Neural crest cell (in vitro differentiated cells): Measurements from ENCODE around the gene MAL. TPM values are rescaled to one million over a fixed set of nuclear protein-coding genes. Genes with fewer than 3 reads are reported as not detected.
A peak's percentile ranks its signal among the peaks of the same experiment; 100 is the strongest.

Experiments used
- DNase-seq: peaks from one replicate; pipeline ENCODE4 v3.0.0; 2021; ENCODE audit warnings: low read depth, mixed read lengths, low spot score
- H3K27ac Mint-ChIP-seq: one replicate; pipeline ENCODE4 v1.8.0; 2021; ENCODE audit warnings: mild to moderate bottlenecking, mixed read lengths; ENCODE audit not compliant: unreplicated experiment
- H3K27me3 Mint-ChIP-seq: 2 replicates; pipeline ENCODE4 v1.8.0; 2021; ENCODE audit warnings: low read depth, mild to moderate bottlenecking, mixed read lengths
- H3K36me3 Mint-ChIP-seq: 2 replicates; pipeline ENCODE4 v1.8.0; 2021; ENCODE audit warnings: low read depth, mild to moderate bottlenecking, mixed read lengths
- H3K4me1 Mint-ChIP-seq: 2 replicates; pipeline ENCODE4 v1.8.0; 2021; ENCODE audit warnings: mixed read lengths
- H3K4me3 Mint-ChIP-seq: one replicate; pipeline ENCODE4 v1.8.0; 2021; ENCODE audit warnings: mild to moderate bottlenecking, mixed read lengths
- H3K9me3 Mint-ChIP-seq: 2 replicates; pipeline ENCODE4 v1.8.0; 2021; ENCODE audit warnings: mixed read lengths
- total RNA-seq: library from RNA; stranded (reverse); gene quantifications from 2 replicates; pipeline ENCODE4 v1.2.1, GENCODE V29; 2021
- TF ChIP-seq, protein P1 (sequence below): fragments of 200-600 bp; sonication (generic); conservative IDR thresholded peaks from 2 replicates; pipeline ENCODE4 v1.5.0; 2021; ENCODE audit warnings: antibody characterized with exemption, mild to moderate bottlenecking

Gene MAL
- total RNA-seq, 1 donor from 2014 or later: 0.65 TPM

DNA sequence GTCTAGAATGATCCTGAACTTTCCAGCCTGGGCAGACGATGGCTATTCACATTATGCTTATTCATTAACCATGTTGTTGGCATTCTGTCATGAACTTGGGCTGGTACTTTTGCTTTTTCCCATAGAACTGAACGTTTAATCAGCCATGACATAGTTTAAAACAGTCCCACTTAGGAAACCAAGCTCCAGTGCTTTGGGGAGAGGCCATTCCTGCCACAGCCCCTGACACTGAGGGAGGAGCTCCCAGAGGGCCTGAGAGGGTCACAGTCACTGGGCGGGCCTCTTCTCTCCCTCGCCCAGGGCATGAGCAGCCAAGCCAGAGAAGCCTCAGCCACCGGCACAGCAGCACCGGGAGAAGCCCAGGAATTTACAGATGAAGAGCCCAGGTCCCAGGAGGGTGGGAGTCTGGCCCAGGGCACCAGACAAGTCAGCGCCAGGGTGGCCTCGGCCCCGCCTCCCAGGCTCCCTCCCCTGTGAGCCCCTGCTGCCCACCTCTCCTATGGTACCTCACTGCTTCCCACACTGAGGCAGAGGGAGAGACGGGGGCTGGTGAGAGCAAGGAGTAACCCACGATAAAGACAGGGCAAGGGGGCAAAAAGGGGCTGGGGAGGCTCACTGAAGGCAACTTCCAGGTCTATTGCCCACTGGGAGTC is 33.6 kb downstream of the MAL start:
- Mint-ChIP-seq H3K9me3 (no peaks in the 10 kb centered on the region), H3K27ac (peak overlapping the region; percentile 87), H3K36me3 (no peaks in the 10 kb centered on the region), H3K27me3 (peaks cover 21% of the 10 kb centered on the region), H3K4me3 (no peak overlapping the region), H3K4me1 (peaks cover 74% of the 10 kb centered on the region)
- TF ChIP-seq, protein P1, sequence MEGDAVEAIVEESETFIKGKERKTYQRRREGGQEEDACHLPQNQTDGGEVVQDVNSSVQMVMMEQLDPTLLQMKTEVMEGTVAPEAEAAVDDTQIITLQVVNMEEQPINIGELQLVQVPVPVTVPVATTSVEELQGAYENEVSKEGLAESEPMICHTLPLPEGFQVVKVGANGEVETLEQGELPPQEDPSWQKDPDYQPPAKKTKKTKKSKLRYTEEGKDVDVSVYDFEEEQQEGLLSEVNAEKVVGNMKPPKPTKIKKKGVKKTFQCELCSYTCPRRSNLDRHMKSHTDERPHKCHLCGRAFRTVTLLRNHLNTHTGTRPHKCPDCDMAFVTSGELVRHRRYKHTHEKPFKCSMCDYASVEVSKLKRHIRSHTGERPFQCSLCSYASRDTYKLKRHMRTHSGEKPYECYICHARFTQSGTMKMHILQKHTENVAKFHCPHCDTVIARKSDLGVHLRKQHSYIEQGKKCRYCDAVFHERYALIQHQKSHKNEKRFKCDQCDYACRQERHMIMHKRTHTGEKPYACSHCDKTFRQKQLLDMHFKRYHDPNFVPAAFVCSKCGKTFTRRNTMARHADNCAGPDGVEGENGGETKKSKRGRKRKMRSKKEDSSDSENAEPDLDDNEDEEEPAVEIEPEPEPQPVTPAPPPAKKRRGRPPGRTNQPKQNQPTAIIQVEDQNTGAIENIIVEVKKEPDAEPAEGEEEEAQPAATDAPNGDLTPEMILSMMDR: no peak
- no peak for DNase-seq

DNA sequence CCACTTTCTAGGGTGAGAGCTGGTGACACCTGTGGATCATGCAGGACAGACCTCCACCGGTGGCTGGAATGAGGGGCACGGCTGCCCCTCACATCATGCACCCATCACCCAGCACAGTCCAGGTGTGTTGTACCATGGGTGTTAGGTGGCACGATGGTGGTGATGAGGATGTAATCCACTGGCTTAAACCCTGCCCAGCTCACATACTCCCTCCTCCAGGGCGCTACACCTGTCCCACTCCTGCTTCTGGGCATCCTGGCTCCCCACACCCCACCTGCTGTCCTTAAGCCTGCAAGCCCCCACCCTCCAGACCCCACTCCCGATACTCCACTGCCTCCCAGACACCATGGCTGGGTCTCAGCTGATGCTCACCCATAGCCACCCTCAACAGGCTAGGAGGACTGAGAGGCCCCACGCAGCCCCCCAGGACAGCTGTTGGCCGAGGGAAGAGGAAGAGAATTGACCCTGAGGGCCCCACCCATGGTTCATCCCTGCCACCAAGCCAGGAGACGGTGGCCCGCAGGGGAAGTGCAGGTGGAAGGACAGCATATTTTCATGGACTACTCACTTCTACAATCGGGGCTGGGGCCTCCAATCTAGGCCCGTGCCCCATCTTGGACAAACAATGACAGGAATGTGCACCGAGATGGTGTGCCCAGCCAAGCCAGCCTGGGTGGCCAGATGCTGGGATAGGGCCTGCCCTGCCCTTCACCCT is 34.3 kb downstream of the MAL start:
- Mint-ChIP-seq H3K27me3 (peaks cover 18% of the 10 kb centered on the region), H3K4me1 (peaks cover 70% of the 10 kb centered on the region), H3K9me3 (no peaks in the 10 kb centered on the region), H3K4me3 (no peak overlapping the region), H3K27ac (no peak overlapping the region), H3K36me3 (no peaks in the 10 kb centered on the region)
- TF ChIP-seq, protein P1: no peak
- no peak for DNase-seq

DNA sequence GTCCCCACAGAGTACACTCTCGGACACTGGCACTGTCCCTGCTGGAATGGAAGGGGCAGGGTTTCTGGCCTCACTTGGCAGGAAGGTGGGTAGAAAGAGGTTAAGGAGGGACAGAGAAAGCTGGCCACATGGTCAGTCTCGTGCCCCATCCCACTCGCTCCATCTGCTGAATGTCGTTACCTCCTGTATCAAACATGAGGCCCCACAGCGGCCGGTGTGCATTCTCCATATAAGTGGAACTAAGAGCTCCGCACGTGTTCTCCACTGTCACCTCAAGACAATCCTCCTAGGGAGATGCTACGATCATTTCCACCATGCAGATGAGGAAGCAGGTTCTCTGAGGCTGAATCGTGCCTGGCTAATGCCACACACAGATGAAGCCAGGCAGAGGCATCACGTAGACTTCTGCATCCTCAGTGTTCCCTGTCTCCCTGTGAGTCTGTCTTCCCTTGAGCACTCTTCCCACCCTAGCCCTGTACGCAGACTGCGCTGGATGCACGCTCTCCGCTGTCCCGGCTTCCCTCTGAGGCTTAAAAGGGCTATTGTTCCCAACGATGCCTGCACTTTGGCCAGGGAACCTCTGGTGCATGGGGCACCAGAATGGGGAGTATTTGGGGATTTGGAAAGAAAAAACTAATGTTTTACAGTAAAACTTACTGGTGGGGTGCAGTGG is 35.1 kb downstream of the MAL start:
- H3K4me1 Mint-ChIP-seq: peaks cover 65% of the 10 kb centered on the region
- H3K9me3 Mint-ChIP-seq: no peaks in the 10 kb centered on the region
- no peak for DNase-seq
- TF ChIP-seq, protein P1: no peak
- no peak overlapping the region for H3K4me3 Mint-ChIP-seq
- H3K27me3 Mint-ChIP-seq: peaks cover 12% of the 10 kb centered on the region
- H3K36me3 Mint-ChIP-seq: no peaks in the 10 kb centered on the region
- H3K27ac Mint-ChIP-seq: peak overlapping the region; percentile 76

DNA sequence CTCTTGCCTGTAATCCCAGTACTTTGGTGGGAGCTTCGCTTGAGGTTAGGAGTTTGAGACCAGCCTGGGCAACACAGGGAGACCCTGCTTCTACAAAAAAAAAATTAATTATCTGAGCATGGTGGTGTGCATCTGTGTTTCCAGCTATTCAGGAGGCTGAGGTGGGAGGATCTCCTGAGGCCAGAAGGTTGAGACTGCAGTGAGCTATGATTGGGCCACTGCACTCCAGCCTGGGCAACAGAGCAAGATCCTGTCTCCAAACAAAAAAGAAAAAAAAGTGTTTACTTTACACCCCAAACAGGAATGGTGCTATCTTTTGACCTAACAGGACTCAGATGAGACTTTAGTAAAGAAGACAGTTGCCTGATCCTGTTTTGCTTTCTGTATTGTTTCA is 35.6 kb downstream of the MAL start:
- H3K36me3 Mint-ChIP-seq: no peaks in the 10 kb centered on the region
- no peak for DNase-seq
- TF ChIP-seq, protein P1: no peak
- H3K4me3 Mint-ChIP-seq: no peak overlapping the region
- peaks cover 12% of the 10 kb centered on the region for H3K27me3 Mint-ChIP-seq
- no peak overlapping the region for H3K27ac Mint-ChIP-seq
- H3K4me1 Mint-ChIP-seq: peaks cover 63% of the 10 kb centered on the region
- H3K9me3 Mint-ChIP-seq: no peaks in the 10 kb centered on the region

DNA sequence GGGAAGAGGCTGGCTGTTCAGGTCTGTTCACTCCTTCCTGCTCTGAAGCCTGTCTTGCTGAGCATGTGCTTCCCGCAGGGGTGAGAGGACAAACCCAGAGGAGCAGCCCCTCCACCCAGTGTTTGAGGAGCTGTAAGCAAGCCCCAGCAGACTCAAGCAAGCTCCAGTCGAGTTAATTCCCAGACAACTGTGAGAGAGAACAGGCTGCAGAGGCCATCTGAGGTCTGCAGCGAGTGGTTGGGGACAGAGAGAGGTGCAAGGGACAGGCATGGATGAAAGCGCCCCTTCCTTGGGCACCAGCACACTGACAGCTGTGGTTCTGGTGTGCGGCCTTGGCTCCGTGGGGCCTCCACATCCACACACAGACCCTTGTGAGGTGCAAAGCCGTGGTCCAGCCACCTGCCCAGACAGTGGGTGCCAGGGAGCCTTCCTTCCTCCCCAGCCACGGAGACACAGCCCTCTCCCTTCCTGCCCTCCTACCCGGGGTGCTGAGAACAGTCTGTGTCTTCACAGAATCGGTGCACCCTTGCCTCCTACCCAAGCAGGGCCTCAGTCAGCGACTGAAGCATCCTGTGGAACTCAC is 36.2 kb downstream of the MAL start:
- TF ChIP-seq, protein P1: no peak
- no peak overlapping the region for H3K4me3 Mint-ChIP-seq
- H3K27me3 Mint-ChIP-seq: peaks cover 12% of the 10 kb centered on the region
- H3K36me3 Mint-ChIP-seq: no peaks in the 10 kb centered on the region
- no peak for DNase-seq
- H3K27ac Mint-ChIP-seq: no peak overlapping the region
- H3K9me3 Mint-ChIP-seq: no peaks in the 10 kb centered on the region
- peaks cover 57% of the 10 kb centered on the region for H3K4me1 Mint-ChIP-seq
